GM18873 (cell line): ENCODE measurements around the gene LRRC70.

Experiments used
- ATAC-seq: cut with Tn5 transposase; IDR thresholded peaks from one replicate; pipeline ENCODE4 v1.9.1; 2021; ENCODE audit warnings: mild to moderate bottlenecking, moderate library complexity, moderate number of reproducible peaks; ENCODE audit not compliant: unreplicated experiment, low FRiP score

LRRC70 gene

GRCh38 chr5:62574599-62574998, 4.0 kb upstream of the LRRC70 start:
- no peak for ATAC-seq

- ATAC-seq: no peak
Observed at GRCh38 chr5:62575066-62575465, 3.6 kb upstream of the LRRC70 start.

- no peak for ATAC-seq
Observed at GRCh38 chr5:62575489-62575888, 3.1 kb upstream of the LRRC70 start.

GRCh38 chr5:62576570-62577170, 1.9 kb upstream of the LRRC70 start:
- ATAC-seq: no peak

GRCh38 chr5:62577488-62577887, 1.1 kb upstream of the LRRC70 start:
- ATAC-seq: no peak

- ATAC-seq: no peak
Observed at GRCh38 chr5:62579761-62580160, 1.1 kb downstream of the LRRC70 start.

- no peak for ATAC-seq
Observed at GRCh38 chr5:62581836-62582597, 3.4 kb downstream of the LRRC70 start.

- no peak for ATAC-seq
Observed at GRCh38 chr5:62584391-62584790, 5.8 kb downstream of the LRRC70 start.

GRCh38 chr5:62585306-62585705, 6.7 kb downstream of the LRRC70 start:
- no peak for ATAC-seq

GRCh38 chr5:62585751-62586150, 7.1 kb downstream of the LRRC70 start:
- no peak for ATAC-seq

- no peak for ATAC-seq
Observed at GRCh38 chr5:62587737-62588136, 9.1 kb downstream of the LRRC70 start.

GRCh38 chr5:62588668-62589067, 10.0 kb downstream of the LRRC70 start:
- ATAC-seq: no peak

- ATAC-seq: no peak
Observed at GRCh38 chr5:62589504-62589903, 10.9 kb downstream of the LRRC70 start.

GRCh38 chr5:62590387-62590786, 11.8 kb downstream of the LRRC70 start:
- no peak for ATAC-seq

- ATAC-seq: no peak
Observed at GRCh38 chr5:62592558-62592957, 13.9 kb downstream of the LRRC70 start.

- ATAC-seq: no peak
Observed at GRCh38 chr5:62593331-62593730, 14.7 kb downstream of the LRRC70 start.

GRCh38 chr5:62594364-62594984, 15.9 kb downstream of the LRRC70 start:
- no peak for ATAC-seq

- ATAC-seq: no peak
Observed at GRCh38 chr5:62596096-62596495, 17.5 kb downstream of the LRRC70 start.

GRCh38 chr5:62596691-62597090, 18.1 kb downstream of the LRRC70 start:
- ATAC-seq: no peak

GRCh38 chr5:62597314-62597713, 18.7 kb downstream of the LRRC70 start:
- no peak for ATAC-seq

GRCh38 chr5:62600560-62601252, 22.1 kb downstream of the LRRC70 start:
- no peak for ATAC-seq
